ENCODE measurements around the gene GFAP. TPM values are rescaled to one million over a fixed set of nuclear protein-coding genes. Genes with fewer than 3 reads are reported as not detected.

GFAP gene
- total and polyA plus RNA-seq, 4 donors = 0.24 to 0.42 (median 0.33) TPM; not detected in 1

GRCh38 chr17:44932787-44933097, 17.4 kb upstream of the GFAP start:
- H3K36me3 ChIP-seq (ENCODE audit: control insufficient read depth in 4 of 4, insufficient read depth in 3 of 4, low read depth in 1 of 4, low read length in 3 of 4) = no peaks in the 10 kb centered on the region
- H3K9ac ChIP-seq (ENCODE audit: low read depth in 1 of 2, low read length in 2 of 2) = no peak overlapping the region
- no peak for DNase-seq (ENCODE audit: low spot score)
- H3K27ac ChIP-seq (ENCODE audit: low read depth in 1 of 2, low read length in 2 of 2) = no peak overlapping the region
- no peaks in the 10 kb centered on the region for H3K27me3 ChIP-seq (ENCODE audit: control insufficient read depth in 4 of 4, insufficient read depth in 4 of 4, low read length in 3 of 4)
- H3K4me3 ChIP-seq (ENCODE audit: low read depth in 1 of 3, low read length in 3 of 3) = no peak overlapping the region
- no peaks in the 10 kb centered on the region for H3K9me3 ChIP-seq (ENCODE audit: control insufficient read depth in 4 of 4, low read length in 3 of 4)
- 97% methylated on average over 6 of the region's 6 CpGs for WGBS
- H3K4me1 ChIP-seq (ENCODE audit: control insufficient read depth in 4 of 4, insufficient read depth in 4 of 4, low read length in 3 of 4) = no peaks in the 10 kb centered on the region
- no peak for TF ChIP-seq HNF4A (conservative IDR thresholded peaks at IDR 0.05)
- TF ChIP-seq MAX (IDR thresholded peaks at IDR 0.05) = no peak
- TF ChIP-seq CTCF (IDR thresholded peaks at IDR 0.05; ENCODE audit: low read depth, low read length, missing input control) = no peak
- no peak for TF ChIP-seq RXRA (IDR thresholded peaks at IDR 0.05)
- TF ChIP-seq FOXA1 (IDR thresholded peaks at IDR 0.05) = no peak
- no peak for TF ChIP-seq ZBTB33 (IDR thresholded peaks at IDR 0.05)
- no peak for TF ChIP-seq SP1 (IDR thresholded peaks at IDR 0.05)
- no peak for TF ChIP-seq HNF4G (IDR thresholded peaks at IDR 0.05)
- TF ChIP-seq JUND (IDR thresholded peaks at IDR 0.05) = no peak
- TF ChIP-seq REST (IDR thresholded peaks at IDR 0.05) = no peak
- no peak for TF ChIP-seq TAF1 (conservative IDR thresholded peaks at IDR 0.05)
- TF ChIP-seq ATF3 (IDR thresholded peaks at IDR 0.05) = no peak
- no peak for TF ChIP-seq FOXA2 (IDR thresholded peaks at IDR 0.05)
- TF ChIP-seq YY1 (IDR thresholded peaks at IDR 0.05) = no peak
- TF ChIP-seq EGR1 (IDR thresholded peaks at IDR 0.05; ENCODE audit: low read depth in 2 of 2) = no peak

GRCh38 chr17:44932096-44932786, 16.9 kb upstream of the GFAP start:
- Histone ChIP-seq H3K27ac (ENCODE audit: low read depth in 1 of 2, low read length in 2 of 2) (no peak overlapping the region), H3K4me3 (ENCODE audit: low read depth in 1 of 3, low read length in 3 of 3) (no peak overlapping the region), H3K9me3 (ENCODE audit: control insufficient read depth in 4 of 4, low read length in 3 of 4) (no peaks in the 10 kb centered on the region), H3K9ac (ENCODE audit: low read depth in 1 of 2, low read length in 2 of 2) (no peak overlapping the region), H3K36me3 (ENCODE audit: control insufficient read depth in 4 of 4, insufficient read depth in 3 of 4, low read depth in 1 of 4, low read length in 3 of 4) (no peaks in the 10 kb centered on the region), H3K4me1 (ENCODE audit: control insufficient read depth in 4 of 4, insufficient read depth in 4 of 4, low read length in 3 of 4) (no peaks in the 10 kb centered on the region), H3K27me3 (ENCODE audit: control insufficient read depth in 4 of 4, insufficient read depth in 4 of 4, low read length in 3 of 4) (no peaks in the 10 kb centered on the region)
- WGBS = 97% methylated on average over 8 of the region's 8 CpGs
- DNase-seq (ENCODE audit: low spot score) = no peak
- no peak for TF ChIP-seq TAF1 (conservative IDR thresholded peaks at IDR 0.05)
- no peak for TF ChIP-seq YY1 (IDR thresholded peaks at IDR 0.05)
- no peak for TF ChIP-seq FOXA2 (IDR thresholded peaks at IDR 0.05)
- no peak for TF ChIP-seq NR2F2 (IDR thresholded peaks at IDR 0.05)
- no peak for TF ChIP-seq HNF4G (IDR thresholded peaks at IDR 0.05)
- no peak for TF ChIP-seq GABPA (IDR thresholded peaks at IDR 0.05 in 1 of 2, conservative IDR thresholded peaks at IDR 0.05 in 1 of 2)
- no peak for TF ChIP-seq RAD21 (IDR thresholded peaks at IDR 0.05)
- no peak for TF ChIP-seq CTCF (IDR thresholded peaks at IDR 0.05; ENCODE audit: low read depth, low read length, missing input control)
- TF ChIP-seq ZBTB33 (IDR thresholded peaks at IDR 0.05) = no peak
- TF ChIP-seq MAX (IDR thresholded peaks at IDR 0.05) = no peak
- TF ChIP-seq SP1 (IDR thresholded peaks at IDR 0.05) = no peak

Data from liver (tissue), 9 donors.